Panc1 (cell line): ENCODE results near the gene BACE2.

ENCODE experiments used
- REST ChIP-seq, 2 experiments: IDR thresholded peaks; 2 replicates each; pipeline ENCODE4 v1.6.1; 2011 to 2012; ENCODE audit warnings: low read depth in 2 of 2, control low read depth in 1 of 2, low read length in 1 of 2, mild to moderate bottlenecking in 1 of 2, moderate library complexity in 1 of 2; ENCODE audit not compliant: insufficient read depth in 1 of 2
- TF ChIP-seq, protein P1 (sequence below): fragments of 450-650 bp; IDR thresholded peaks from 2 replicates; pipeline ENCODE4 v1.5.1; 2017; ENCODE audit warnings: mild to moderate bottlenecking

- TF ChIP-seq, protein P1, sequence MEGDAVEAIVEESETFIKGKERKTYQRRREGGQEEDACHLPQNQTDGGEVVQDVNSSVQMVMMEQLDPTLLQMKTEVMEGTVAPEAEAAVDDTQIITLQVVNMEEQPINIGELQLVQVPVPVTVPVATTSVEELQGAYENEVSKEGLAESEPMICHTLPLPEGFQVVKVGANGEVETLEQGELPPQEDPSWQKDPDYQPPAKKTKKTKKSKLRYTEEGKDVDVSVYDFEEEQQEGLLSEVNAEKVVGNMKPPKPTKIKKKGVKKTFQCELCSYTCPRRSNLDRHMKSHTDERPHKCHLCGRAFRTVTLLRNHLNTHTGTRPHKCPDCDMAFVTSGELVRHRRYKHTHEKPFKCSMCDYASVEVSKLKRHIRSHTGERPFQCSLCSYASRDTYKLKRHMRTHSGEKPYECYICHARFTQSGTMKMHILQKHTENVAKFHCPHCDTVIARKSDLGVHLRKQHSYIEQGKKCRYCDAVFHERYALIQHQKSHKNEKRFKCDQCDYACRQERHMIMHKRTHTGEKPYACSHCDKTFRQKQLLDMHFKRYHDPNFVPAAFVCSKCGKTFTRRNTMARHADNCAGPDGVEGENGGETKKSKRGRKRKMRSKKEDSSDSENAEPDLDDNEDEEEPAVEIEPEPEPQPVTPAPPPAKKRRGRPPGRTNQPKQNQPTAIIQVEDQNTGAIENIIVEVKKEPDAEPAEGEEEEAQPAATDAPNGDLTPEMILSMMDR = no peak
- no peak for TF ChIP-seq REST (IDR thresholded peaks at IDR 0.05; ENCODE audit: insufficient read depth in 1 of 2, low read depth in 2 of 2, low read length in 1 of 2)
Observed at GRCh38 chr21:41289431-41289830, 121.5 kb downstream of the BACE2 start.
